NOMO-1 treated with dmso at 0.1 percent for 144 hours (cell line): ENCODE results near the gene ZNF780A.
"Not testable (repeated sequence)": the region's sequence is repeated elsewhere in the genome, so short reads cannot be mapped to it uniquely, and the experiment has no call there.

ENCODE experiments used
- DNase-seq: peaks from one replicate; lab custom pipeline; 2025; ENCODE audit not compliant: unreplicated experiment; lab: John Stamatoyannopoulos, UW

ZNF780A gene

DNA sequence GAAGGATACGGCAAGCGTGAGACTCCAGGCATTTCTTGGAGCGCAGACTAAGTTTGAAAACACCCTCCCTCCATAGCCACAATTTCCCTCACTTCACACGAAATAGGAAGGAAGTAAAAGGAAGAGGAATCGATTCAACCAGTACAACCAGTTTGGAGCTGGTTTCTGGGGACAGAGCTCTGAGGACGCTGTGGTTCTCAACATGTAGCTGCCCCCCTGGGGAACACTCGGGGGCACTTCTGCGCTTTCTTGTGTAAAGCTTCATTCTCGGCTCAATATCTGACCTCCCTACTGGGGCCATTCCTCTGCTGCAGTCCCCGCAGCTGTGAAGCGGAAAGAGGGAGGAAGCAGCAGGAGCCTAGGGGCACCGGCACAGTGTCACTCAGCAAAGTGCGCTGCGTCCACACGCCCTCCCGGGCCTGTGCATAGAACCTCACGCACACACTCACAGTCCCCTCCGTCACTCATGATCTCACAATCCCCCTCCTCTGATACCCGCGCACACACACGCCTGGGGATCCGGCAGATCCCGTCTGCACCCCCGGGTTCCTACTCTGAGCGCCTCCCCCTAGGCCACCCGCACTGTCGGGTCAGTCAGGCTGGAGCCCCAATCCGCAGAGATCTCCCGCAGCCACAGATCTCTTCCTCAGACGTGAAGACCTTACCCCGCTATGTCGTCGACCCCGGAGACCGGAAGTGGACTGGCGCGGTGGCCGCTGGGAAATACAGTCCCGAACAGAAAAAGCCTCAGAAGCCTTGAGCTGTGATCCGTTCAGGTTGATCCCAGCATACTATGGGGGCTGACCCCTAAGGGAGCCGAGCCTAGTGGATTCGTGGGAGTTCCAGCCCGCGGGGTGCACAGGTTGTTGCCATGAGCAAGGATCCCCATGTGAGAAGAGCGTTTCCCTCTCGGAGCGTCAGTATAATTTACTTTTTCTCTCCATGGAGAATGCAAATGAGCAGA, at the start of gene ZNF780A:
ZNF780A (minus strand) TSS at position 703 of the 964 bp plus-strand sequence. CDS start 6,190 bp downstream, outside the sequence.
- peak; percentile 60 for DNase-seq

GRCh38 chr19:40139533-40140287, 49.0 kb upstream of the ZNF780A start:
- peak; percentile 5 for DNase-seq

GRCh38 chr19:40136818-40137217, 46.1 kb upstream of the ZNF780A start:
- DNase-seq, result no peak

DNA sequence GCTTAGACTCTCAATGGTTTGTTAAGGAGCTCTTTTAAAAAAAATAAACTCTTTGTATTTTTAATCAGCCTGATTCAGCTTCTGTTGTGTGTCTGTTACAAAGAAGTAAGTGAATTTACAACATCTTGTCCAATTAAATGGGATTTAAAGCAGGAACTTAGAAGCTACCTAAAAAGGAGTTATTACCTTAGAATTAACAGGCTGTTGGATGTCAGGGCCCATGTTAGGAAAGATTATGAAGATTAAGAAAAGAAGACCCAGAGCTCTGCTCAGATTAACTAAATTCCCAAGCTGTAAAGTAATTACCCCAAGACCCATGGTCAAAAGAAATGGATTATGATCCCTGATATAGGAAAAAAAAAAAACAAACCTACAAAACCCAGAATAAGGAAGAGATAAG, 44.1 kb upstream of the ZNF780A start:
- DNase-seq, result no peak

DNA sequence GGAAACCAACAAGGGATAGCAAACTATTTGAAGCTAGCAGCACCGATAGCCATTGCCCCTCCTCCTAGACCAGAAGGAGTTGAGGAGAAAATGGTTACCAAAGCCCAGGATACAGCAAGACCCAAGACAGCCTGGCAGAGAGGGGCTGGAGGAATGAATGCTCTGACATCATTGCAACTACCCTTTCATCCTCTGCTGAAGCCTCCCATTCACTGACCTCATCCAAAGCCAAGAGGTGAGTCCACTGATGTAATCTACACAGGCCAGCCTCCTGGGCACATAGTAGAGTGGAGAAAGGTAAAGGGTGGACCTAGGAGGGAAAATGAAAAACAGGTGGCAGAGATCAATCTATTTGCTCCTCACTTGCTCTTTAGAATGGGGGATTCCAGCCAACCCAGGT, 42.7 kb upstream of the ZNF780A start:
- no peak for DNase-seq

- no peak for DNase-seq
Measured at GRCh38 chr19:40130013-40130412, 39.3 kb upstream of the ZNF780A start.

GRCh38 chr19:40129425-40129824, 38.7 kb upstream of the ZNF780A start:
- DNase-seq, result no peak

DNA sequence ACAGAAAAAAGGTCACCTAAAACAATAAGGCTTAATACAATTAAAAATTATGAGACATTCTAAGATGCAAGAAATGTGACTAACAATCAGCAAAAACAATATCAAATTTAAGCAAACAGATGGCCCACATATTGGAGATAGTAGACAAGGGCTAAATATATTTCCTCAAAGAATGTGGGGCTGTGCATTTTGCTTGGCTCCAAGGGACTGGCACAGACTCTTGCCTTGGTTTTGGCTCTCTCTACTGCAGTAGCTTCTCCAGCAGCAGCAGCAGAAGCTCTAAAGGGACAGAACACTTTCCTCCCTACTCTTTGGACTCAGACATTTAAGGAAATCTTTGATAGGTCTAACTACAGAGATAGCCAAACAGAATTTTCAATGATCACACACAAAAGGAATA, 38.2 kb upstream of the ZNF780A start:
- no peak for DNase-seq

- no peak for DNase-seq
Measured at GRCh38 chr19:40119380-40119779, 28.6 kb upstream of the ZNF780A start.

DNA sequence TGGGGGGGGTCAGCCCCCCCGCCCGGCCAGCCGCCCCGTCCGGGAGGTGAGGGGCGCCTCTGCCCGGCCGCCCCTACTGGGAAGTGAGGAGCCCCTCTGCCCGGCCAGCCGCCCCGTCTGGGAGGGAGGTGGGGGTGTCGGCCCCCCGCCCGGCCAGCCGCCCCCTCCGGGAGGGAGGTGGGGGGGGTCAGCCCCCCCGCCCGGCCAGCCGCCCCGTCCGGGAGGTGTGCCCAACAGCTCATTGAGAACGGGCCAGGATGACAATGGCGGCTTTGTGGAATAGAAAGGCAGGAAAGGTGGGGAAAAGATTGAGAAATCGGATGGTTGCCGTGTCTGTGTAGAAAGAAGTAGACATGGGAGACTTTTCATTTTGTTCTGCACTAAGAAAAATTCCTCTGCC, 27.9 kb upstream of the ZNF780A start:
- not testable (repeated sequence) for DNase-seq

DNA sequence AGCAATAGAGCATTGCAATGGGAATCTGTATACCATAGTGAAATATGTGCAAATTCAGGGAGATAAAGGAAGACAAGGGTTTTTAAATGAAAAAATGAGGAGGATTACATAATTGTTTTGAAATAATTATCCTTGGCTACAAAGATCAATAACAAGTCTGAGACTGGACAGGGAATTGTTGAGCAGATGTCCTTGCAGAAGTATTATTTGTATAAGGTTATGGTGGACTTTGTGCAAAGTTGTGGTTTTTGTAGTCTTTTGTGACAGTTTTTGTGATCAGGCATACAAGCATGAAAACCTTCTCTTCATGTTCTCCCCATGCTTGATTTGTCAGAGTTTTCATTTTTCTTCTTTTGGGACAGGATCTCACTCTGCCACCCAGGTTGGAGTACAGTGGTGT, 25.3 kb upstream of the ZNF780A start:
- no peak for DNase-seq

DNA sequence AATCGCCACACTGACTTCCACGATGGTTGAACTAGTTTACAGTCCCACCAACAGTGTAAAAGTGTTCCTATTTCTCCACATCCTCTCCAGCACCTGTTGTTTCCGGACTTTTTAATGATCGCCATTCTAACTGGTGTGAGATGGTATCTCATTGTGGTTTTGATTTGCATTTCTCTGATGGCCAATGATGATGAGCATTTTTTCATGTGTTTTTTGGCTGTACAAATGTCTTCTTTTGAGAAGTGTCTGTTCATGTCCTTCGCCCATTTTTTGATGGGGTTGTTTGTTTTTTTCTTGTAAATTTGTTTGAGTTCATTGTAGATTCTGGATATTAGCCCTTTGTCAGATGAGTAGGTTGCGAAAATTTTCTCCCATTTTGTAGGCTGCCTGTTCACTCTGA, 23.4 kb upstream of the ZNF780A start:
- not testable (repeated sequence) for DNase-seq

DNA sequence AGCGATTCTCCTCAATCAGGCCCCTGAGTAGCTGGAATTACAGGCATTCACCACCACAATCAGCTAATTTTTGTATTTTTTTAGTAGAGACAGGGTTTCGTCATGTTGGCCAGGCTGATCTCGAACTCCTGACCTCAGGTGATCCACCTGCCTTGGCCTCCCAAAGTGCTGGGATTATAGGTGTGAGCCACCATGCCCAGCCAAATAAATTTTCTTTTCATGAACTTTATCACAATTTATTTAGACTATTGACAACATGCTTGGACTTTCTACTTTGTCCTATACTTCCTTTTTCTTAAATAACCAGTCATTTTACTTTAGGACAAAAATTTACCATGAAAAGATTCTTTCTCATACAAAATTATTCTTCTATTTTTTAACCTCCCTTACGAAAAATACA, 21.5 kb upstream of the ZNF780A start:
- not testable (repeated sequence) for DNase-seq

DNA sequence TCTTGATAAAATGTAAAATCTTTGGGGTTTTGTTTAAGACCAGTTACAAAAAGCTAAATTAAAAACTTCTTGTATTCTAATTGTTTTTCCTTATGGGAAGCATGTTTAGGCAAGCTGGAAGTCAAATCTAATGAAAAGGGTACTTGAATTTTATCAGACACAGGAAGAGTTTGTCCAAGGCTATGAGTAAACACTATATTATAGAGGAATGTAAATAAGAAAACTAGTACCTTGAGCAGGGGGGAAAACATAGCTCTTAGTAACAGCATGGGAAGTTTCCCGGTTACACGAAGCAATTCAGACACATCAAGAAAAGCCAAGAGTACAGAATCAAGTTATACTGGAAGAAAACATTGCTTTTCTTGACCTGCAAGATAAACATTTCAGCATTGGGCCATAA, 19.8 kb upstream of the ZNF780A start:
- DNase-seq, result no peak

GRCh38 chr19:40104754-40105153, 14.0 kb upstream of the ZNF780A start:
- DNase-seq, result no peak

GRCh38 chr19:40103600-40103999, 12.9 kb upstream of the ZNF780A start:
- no peak for DNase-seq

- no peak for DNase-seq
Measured at GRCh38 chr19:40101813-40102212, 11.1 kb upstream of the ZNF780A start.

DNA sequence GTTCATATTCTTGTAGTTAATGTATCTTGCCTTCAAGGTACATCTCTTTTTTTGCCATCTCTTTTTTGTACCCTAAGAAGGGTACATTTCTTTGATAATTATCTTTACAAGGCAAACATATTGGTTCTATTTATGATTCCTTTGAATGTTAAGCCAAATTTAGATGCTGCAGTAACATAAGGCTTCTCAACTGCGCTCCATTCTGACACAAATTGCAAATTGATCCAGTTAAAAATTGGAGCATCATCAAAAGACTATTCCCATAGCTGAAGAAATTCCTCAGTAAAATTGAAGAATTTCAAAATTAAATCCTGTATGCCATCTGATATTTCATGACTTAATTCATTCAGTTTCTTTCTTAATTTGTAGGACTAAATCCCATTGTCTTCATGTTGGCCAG, 2.7 kb upstream of the ZNF780A start:
- no peak for DNase-seq

GRCh38 chr19:40091205-40092129, 724 bp upstream of the ZNF780A start:
- no peak for DNase-seq

GRCh38 chr19:40089462-40089861, 1.3 kb downstream of the ZNF780A start:
- no peak for DNase-seq
